NB4 (cell line): ENCODE results near the gene ZCCHC2.

ENCODE experiments used
- DNase-seq: peaks from one replicate; pipeline ENCODE4 v3.0.0; 2010; ENCODE audit warnings: low read depth
- H3K4me3 ChIP-seq: one replicate; pipeline ENCODE4 v1.5.1; 2011; ENCODE audit warnings: mild to moderate bottlenecking, low read depth, low read length, moderate library complexity
- MAX ChIP-seq: IDR thresholded peaks from 2 replicates; pipeline ENCODE4 v1.6.1; 2011; ENCODE audit warnings: low read depth, low read length
- MYC ChIP-seq: IDR thresholded peaks from 2 replicates; pipeline ENCODE4 v1.6.1; 2011; ENCODE audit warnings: low read depth, low read length
- POLR2A ChIP-seq: IDR thresholded peaks from 2 replicates; pipeline ENCODE4 v1.6.1; 2011; ENCODE audit warnings: mild to moderate bottlenecking; ENCODE audit not compliant: insufficient read length; ENCODE audit errors: extremely low read depth
- TF ChIP-seq, protein P1 (sequence below): IDR thresholded peaks from one replicate; pipeline ENCODE4 v1.5.1; 2012; ENCODE audit warnings: low read depth, low read length

Gene ZCCHC2

GRCh38 chr18:62607708-62608428 is 85.0 kb downstream of the ZCCHC2 start:
- DNase-seq, result no peak
- TF ChIP-seq POLR2A (no peak), MAX (no peak), MYC (no peak)
- TF ChIP-seq, protein P1, sequence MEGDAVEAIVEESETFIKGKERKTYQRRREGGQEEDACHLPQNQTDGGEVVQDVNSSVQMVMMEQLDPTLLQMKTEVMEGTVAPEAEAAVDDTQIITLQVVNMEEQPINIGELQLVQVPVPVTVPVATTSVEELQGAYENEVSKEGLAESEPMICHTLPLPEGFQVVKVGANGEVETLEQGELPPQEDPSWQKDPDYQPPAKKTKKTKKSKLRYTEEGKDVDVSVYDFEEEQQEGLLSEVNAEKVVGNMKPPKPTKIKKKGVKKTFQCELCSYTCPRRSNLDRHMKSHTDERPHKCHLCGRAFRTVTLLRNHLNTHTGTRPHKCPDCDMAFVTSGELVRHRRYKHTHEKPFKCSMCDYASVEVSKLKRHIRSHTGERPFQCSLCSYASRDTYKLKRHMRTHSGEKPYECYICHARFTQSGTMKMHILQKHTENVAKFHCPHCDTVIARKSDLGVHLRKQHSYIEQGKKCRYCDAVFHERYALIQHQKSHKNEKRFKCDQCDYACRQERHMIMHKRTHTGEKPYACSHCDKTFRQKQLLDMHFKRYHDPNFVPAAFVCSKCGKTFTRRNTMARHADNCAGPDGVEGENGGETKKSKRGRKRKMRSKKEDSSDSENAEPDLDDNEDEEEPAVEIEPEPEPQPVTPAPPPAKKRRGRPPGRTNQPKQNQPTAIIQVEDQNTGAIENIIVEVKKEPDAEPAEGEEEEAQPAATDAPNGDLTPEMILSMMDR, result no peak
- H3K4me3 ChIP-seq, result no peak overlapping the region

- no peak for TF ChIP-seq POLR2A
- no peak for TF ChIP-seq MYC
- TF ChIP-seq, protein P1, result no peak
- TF ChIP-seq MAX, result no peak
- H3K4me3 ChIP-seq, result no peak overlapping the region
- DNase-seq, result no peak
Measured at GRCh38 chr18:62609764-62610163, 86.9 kb downstream of the ZCCHC2 start.

DNA sequence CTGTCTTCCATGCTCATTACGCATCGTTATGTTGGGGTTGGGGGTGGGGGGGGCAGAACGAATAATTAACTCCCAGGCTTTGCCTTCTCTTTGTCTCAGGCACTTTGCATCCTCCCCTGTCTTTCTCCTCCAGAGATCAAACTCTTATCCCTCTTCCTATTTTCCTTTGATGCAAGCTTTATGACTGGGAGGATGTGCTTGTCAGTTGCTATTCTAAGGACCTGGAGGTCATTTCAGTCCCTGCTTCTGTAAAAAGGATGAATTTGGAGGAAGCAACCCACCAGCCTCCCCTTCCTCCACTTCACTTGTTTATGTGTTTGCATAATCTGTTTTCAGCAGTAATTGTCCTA is 87.5 kb downstream of the ZCCHC2 start:
- TF ChIP-seq, protein P1, result no peak
- TF ChIP-seq MYC (no peak), POLR2A (no peak), MAX (no peak)
- DNase-seq, result no peak
- H3K4me3 ChIP-seq, result no peak overlapping the region

GRCh38 chr18:62610701-62611411 is 88.0 kb downstream of the ZCCHC2 start:
- DNase-seq, result no peak
- no peak overlapping the region for H3K4me3 ChIP-seq
- TF ChIP-seq MYC (no peak), MAX (no peak), POLR2A (no peak)
- TF ChIP-seq, protein P1, result no peak

DNA sequence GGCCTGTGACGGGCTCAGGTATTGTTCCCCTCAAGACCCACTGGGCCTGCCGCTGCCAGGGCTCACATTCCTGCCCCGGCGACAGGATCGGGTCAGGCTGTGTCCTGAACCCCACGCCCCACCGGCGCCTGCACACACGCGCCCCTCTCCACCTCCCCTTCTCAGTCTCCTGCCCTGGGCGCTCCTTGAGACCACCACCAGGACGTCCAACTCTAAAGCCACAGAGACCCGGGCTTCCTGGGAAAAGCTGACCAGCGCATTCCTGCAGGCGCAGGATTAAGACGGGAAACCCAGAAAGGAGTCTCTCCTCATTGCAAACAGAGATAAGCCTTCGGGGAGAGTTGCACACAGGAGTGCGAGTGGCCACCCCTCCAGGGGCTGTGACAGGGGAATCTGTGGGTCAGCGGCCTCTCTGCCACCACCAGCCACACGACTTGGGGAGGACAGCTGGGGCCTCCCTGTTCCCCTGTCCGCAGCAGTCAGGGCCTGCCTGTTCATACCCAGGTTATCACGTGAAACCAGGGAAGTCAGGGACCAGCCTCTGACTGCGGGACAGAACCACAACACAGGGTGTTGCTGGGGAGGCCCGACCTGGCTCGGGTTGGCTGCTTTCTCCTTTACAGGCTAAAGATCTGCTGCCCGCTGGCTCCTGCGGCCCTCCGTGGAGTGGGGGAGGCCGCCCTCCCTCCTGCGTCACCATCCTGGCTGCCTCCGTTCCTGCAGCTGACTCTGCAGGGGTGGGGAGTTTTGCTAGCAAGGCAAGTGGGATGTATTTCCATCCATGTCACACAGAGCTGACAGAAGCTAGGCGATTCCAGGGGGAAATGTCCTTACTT is 88.8 kb downstream of the ZCCHC2 start:
- H3K4me3 ChIP-seq, result no peak overlapping the region
- TF ChIP-seq MAX, result no peak
- no peak for TF ChIP-seq POLR2A
- TF ChIP-seq, protein P1, result no peak
- no peak for TF ChIP-seq MYC
- no peak for DNase-seq
